Neural progenitor cell (in vitro differentiated cells): ENCODE results near the gene SLC4A8. TPM values are rescaled to one million over a fixed set of nuclear protein-coding genes. Genes with fewer than 3 reads are reported as not detected.

Experiments used
- DNase-seq: peaks from one replicate; pipeline ENCODE4 v3.0.0-alpha.2; 2016; ENCODE audit warnings: low spot score
- H2AFZ ChIP-seq: fragments of 200-600 bp; sonication (generic); replicated peaks from 2 replicates; pipeline ENCODE4 v1.6.1; 2016; ENCODE audit warnings: antibody characterized with exemption
- H3F3A ChIP-seq: fragments of 200-600 bp; sonication (generic); 2 replicates; pipeline ENCODE4 v1.6.1; 2016; ENCODE audit warnings: antibody characterized with exemption, low read depth
- H3K27ac ChIP-seq: fragments of 200-600 bp; sonication (generic); 2 replicates; pipeline ENCODE4 v1.5.1; 2016; ENCODE audit warnings: mild to moderate bottlenecking
- H3K27me3 ChIP-seq: fragments of 200-600 bp; sonication (generic); 2 replicates; pipeline ENCODE4 v1.6.1; 2016; ENCODE audit warnings: mild to moderate bottlenecking, moderate library complexity
- H3K36me3 ChIP-seq: fragments of 200-600 bp; sonication (generic); 2 replicates; pipeline ENCODE4 v1.5.1; 2016
- H3K4me1 ChIP-seq: fragments of 200-600 bp; sonication (generic); 2 replicates; pipeline ENCODE4 v1.6.1; 2016; ENCODE audit warnings: mixed run types
- H3K4me2 ChIP-seq: fragments of 200-600 bp; sonication (generic); 2 replicates; pipeline ENCODE4 v1.6.1; 2016
- H3K4me3 ChIP-seq: fragments of 200-600 bp; sonication (generic); 2 replicates; pipeline ENCODE4 v1.5.1; 2016
- H3K79me2 ChIP-seq: fragments of 200-600 bp; sonication (generic); 2 replicates; pipeline ENCODE4 v1.6.1; 2016; ENCODE audit warnings: low read depth
- H3K9ac ChIP-seq: fragments of 200-600 bp; sonication (generic); 2 replicates; pipeline ENCODE4 v1.6.1; 2016
- H3K9me3 ChIP-seq: fragments of 200-600 bp; sonication (generic); 2 replicates; pipeline ENCODE4 v1.5.1; 2016; ENCODE audit warnings: low read depth
- H4K20me1 ChIP-seq: fragments of 200-600 bp; sonication (generic); 2 replicates; pipeline ENCODE4 v1.6.1; 2016; ENCODE audit warnings: low read depth
- H3K27ac Mint-ChIP-seq: 3 replicates; pipeline ENCODE4 v1.8.0; 2021; ENCODE audit warnings: mixed read lengths
- H3K27me3 Mint-ChIP-seq: 2 replicates; pipeline ENCODE4 v1.8.0; 2022; ENCODE audit warnings: low read depth, mild to moderate bottlenecking, inconsistent platforms, moderate library complexity, mixed read lengths; ENCODE audit not compliant: insufficient read depth
- H3K36me3 Mint-ChIP-seq: 3 replicates; pipeline ENCODE4 v1.8.0; 2021; ENCODE audit warnings: mixed read lengths
- H3K4me1 Mint-ChIP-seq: 3 replicates; pipeline ENCODE4 v1.8.0; 2021; ENCODE audit warnings: mixed read lengths
- H3K4me3 Mint-ChIP-seq: 3 replicates; pipeline ENCODE4 v1.8.0; 2021; ENCODE audit warnings: mild to moderate bottlenecking, moderate library complexity, mixed read lengths
- H3K9me3 Mint-ChIP-seq: 3 replicates; pipeline ENCODE4 v1.8.0; 2020; ENCODE audit warnings: mixed read lengths
- EZH2 ChIP-seq: fragments of 200-600 bp; sonication (generic); IDR thresholded peaks from 2 replicates; pipeline ENCODE4 v1.6.1; 2017; ENCODE audit warnings: antibody characterized with exemption, mild to moderate bottlenecking, moderate library complexity
- EZH2phosphoT487 ChIP-seq: fragments of 200-600 bp; sonication (generic); IDR thresholded peaks from 2 replicates; pipeline ENCODE4 v1.6.1; 2017; ENCODE audit warnings: antibody characterized with exemption
- total RNA-seq: library from RNA; depleted of rRNA; stranded (reverse); fragments of >200 nt; gene quantifications from 2 replicates; pipeline ENCODE4 v1.2.3, GENCODE V29; 2015; ENCODE audit warnings: low replicate concordance
- TF ChIP-seq, protein P1 (sequence below): fragments of 200-600 bp; sonication (generic); IDR thresholded peaks from 2 replicates; pipeline ENCODE4 v1.5.1; 2017; ENCODE audit warnings: antibody characterized with exemption, mild to moderate bottlenecking

SLC4A8 gene
- total RNA-seq, 1 donor from 2014 or later, result 10.1 TPM

GRCh38 chr12:51524386-51524901 lies 99.8 kb downstream of the SLC4A8 start:
- no peaks in the 10 kb centered on the region for H3K9me3 ChIP-seq
- no peak overlapping the region for H2AFZ ChIP-seq
- no peak overlapping the region for H3K27ac Mint-ChIP-seq

GRCh38 chr12:51525518-51525917 lies 100.9 kb downstream of the SLC4A8 start:
- Mint-ChIP-seq H3K9me3 (no peaks in the 10 kb centered on the region), H3K4me3 (no peak overlapping the region), H3K27ac (no peak overlapping the region), H3K36me3 (no peaks in the 10 kb centered on the region), H3K4me1 (no peaks in the 10 kb centered on the region), H3K27me3 (peaks cover 9% of the 10 kb centered on the region)
- no peak overlapping the region for H3K4me2 ChIP-seq
- no peak overlapping the region for H3K27ac ChIP-seq
- H3K9me3 ChIP-seq, result no peaks in the 10 kb centered on the region
- TF ChIP-seq EZH2, result no peak
- TF ChIP-seq EZH2phosphoT487, result no peak
- TF ChIP-seq, protein P1, sequence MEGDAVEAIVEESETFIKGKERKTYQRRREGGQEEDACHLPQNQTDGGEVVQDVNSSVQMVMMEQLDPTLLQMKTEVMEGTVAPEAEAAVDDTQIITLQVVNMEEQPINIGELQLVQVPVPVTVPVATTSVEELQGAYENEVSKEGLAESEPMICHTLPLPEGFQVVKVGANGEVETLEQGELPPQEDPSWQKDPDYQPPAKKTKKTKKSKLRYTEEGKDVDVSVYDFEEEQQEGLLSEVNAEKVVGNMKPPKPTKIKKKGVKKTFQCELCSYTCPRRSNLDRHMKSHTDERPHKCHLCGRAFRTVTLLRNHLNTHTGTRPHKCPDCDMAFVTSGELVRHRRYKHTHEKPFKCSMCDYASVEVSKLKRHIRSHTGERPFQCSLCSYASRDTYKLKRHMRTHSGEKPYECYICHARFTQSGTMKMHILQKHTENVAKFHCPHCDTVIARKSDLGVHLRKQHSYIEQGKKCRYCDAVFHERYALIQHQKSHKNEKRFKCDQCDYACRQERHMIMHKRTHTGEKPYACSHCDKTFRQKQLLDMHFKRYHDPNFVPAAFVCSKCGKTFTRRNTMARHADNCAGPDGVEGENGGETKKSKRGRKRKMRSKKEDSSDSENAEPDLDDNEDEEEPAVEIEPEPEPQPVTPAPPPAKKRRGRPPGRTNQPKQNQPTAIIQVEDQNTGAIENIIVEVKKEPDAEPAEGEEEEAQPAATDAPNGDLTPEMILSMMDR, result no peak
- no peak for DNase-seq
- no peaks in the 10 kb centered on the region for H3F3A ChIP-seq
- H2AFZ ChIP-seq, result no peak overlapping the region
- no peaks in the 10 kb centered on the region for H3K27me3 ChIP-seq
- no peak overlapping the region for H3K9ac ChIP-seq
- H3K4me3 ChIP-seq, result no peak overlapping the region
- H3K36me3 ChIP-seq, result no peaks in the 10 kb centered on the region
- H3K4me1 ChIP-seq, result no peaks in the 10 kb centered on the region
- no peaks in the 10 kb centered on the region for H4K20me1 ChIP-seq
- H3K79me2 ChIP-seq, result no peaks in the 10 kb centered on the region

More at GRCh38 chr12:51524386-51524901, 99.8 kb downstream of the SLC4A8 start:
- H3K36me3 ChIP-seq, result no peaks in the 10 kb centered on the region
- Mint-ChIP-seq H3K9me3 (no peaks in the 10 kb centered on the region), H3K36me3 (no peaks in the 10 kb centered on the region), H3K4me3 (no peak overlapping the region), H3K27me3 (peaks cover 5% of the 10 kb centered on the region), H3K4me1 (no peaks in the 10 kb centered on the region)
- no peaks in the 10 kb centered on the region for H3F3A ChIP-seq
- H3K4me2 ChIP-seq, result no peak overlapping the region
- no peaks in the 10 kb centered on the region for H3K79me2 ChIP-seq
- no peaks in the 10 kb centered on the region for H4K20me1 ChIP-seq
- H3K9ac ChIP-seq, result no peak overlapping the region
- H3K4me1 ChIP-seq, result no peaks in the 10 kb centered on the region
- no peak overlapping the region for H3K27ac ChIP-seq
- H3K27me3 ChIP-seq, result no peaks in the 10 kb centered on the region
- no peak overlapping the region for H3K4me3 ChIP-seq
- TF ChIP-seq, protein P1, result no peak
- TF ChIP-seq EZH2, result no peak
- no peak for TF ChIP-seq EZH2phosphoT487
- DNase-seq, result no peak

- H3K27ac ChIP-seq, result no peak overlapping the region
- Mint-ChIP-seq H3K27me3 (peaks cover 7% of the 10 kb centered on the region), H3K4me3 (no peak overlapping the region), H3K36me3 (no peaks in the 10 kb centered on the region), H3K4me1 (peaks cover 8% of the 10 kb centered on the region), H3K27ac (no peak overlapping the region), H3K9me3 (no peaks in the 10 kb centered on the region)
- no peak for TF ChIP-seq EZH2phosphoT487
- TF ChIP-seq EZH2, result no peak
- TF ChIP-seq, protein P1, result no peak
- no peak overlapping the region for H3K4me2 ChIP-seq
- no peaks in the 10 kb centered on the region for H3F3A ChIP-seq
- no peaks in the 10 kb centered on the region for H3K9me3 ChIP-seq
- H2AFZ ChIP-seq, result no peak overlapping the region
- no peak overlapping the region for H3K4me3 ChIP-seq
- peaks cover 6% of the 10 kb centered on the region for H3K27me3 ChIP-seq
- DNase-seq, result no peak
- no peak overlapping the region for H3K9ac ChIP-seq
- H3K4me1 ChIP-seq, result no peaks in the 10 kb centered on the region
- no peaks in the 10 kb centered on the region for H3K36me3 ChIP-seq
- H4K20me1 ChIP-seq, result no peaks in the 10 kb centered on the region
- no peaks in the 10 kb centered on the region for H3K79me2 ChIP-seq
Observed at GRCh38 chr12:51527966-51528365, 103.3 kb downstream of the SLC4A8 start.
